Progenitor cell of endocrine pancreas (in vitro differentiated cells): ENCODE measurements around the gene TP63. TPM values are rescaled to one million over a fixed set of nuclear protein-coding genes. Genes with fewer than 3 reads are reported as not detected.

Source experiments
- DNase-seq: peaks from one replicate; pipeline ENCODE4 v3.0.0; 2021; ENCODE audit warnings: low spot score; ENCODE audit not compliant: unreplicated experiment
- H3K27ac Mint-ChIP-seq: 2 replicates; pipeline ENCODE4 v1.8.0; 2021; ENCODE audit warnings: mild to moderate bottlenecking, moderate library complexity, mixed read lengths
- H3K27me3 Mint-ChIP-seq: 2 replicates; pipeline ENCODE4 v1.8.0; 2021; ENCODE audit warnings: mixed read lengths
- H3K36me3 Mint-ChIP-seq: 2 replicates; pipeline ENCODE4 v1.8.0; 2022; ENCODE audit warnings: mixed read lengths; ENCODE audit not compliant: insufficient read depth
- H3K4me1 Mint-ChIP-seq: 2 replicates; pipeline ENCODE4 v1.8.0; 2021; ENCODE audit warnings: low read depth, mixed read lengths
- H3K4me3 Mint-ChIP-seq: 2 replicates; pipeline ENCODE4 v1.8.0; 2021; ENCODE audit warnings: low read depth, mild to moderate bottlenecking, moderate library complexity, mixed read lengths
- H3K9me3 Mint-ChIP-seq: 2 replicates; pipeline ENCODE4 v1.8.0; 2021; ENCODE audit warnings: low read depth, mixed read lengths
- CTCF ChIP-seq: fragments of 200-600 bp; sonication (generic); IDR thresholded peaks from one replicate; pipeline ENCODE4 v1.5.0; 2021; ENCODE audit warnings: antibody characterized with exemption, mild to moderate bottlenecking; ENCODE audit not compliant: unreplicated experiment
- total RNA-seq: library from RNA; stranded (reverse); gene quantifications from 2 replicates; pipeline ENCODE4 v1.2.1, GENCODE V29; 2021

The TP63 gene
- total RNA-seq, 1 donor from 2014 or later, result 0.72 TPM

- Mint-ChIP-seq H3K4me3 (no peak overlapping the region), H3K27ac (no peak overlapping the region), H3K27me3 (peaks cover 25% of the 10 kb centered on the region), H3K36me3 (no peaks in the 10 kb centered on the region), H3K9me3 (no peaks in the 10 kb centered on the region), H3K4me1 (peaks cover 2% of the 10 kb centered on the region)
- DNase-seq, result no peak
- TF ChIP-seq CTCF, result no peak
Measured at GRCh38 chr3:189708375-189708774, 77.2 kb downstream of the TP63 start.

- no peaks in the 10 kb centered on the region for H3K9me3 Mint-ChIP-seq
- no peak overlapping the region for H3K4me3 Mint-ChIP-seq
- H3K27me3 Mint-ChIP-seq, result peaks cover 39% of the 10 kb centered on the region
- peaks cover 2% of the 10 kb centered on the region for H3K4me1 Mint-ChIP-seq
- H3K36me3 Mint-ChIP-seq, result no peaks in the 10 kb centered on the region
- DNase-seq, result no peak
- TF ChIP-seq CTCF, result no peak
- H3K27ac Mint-ChIP-seq, result no peak overlapping the region
Measured at GRCh38 chr3:189710620-189711402, 79.6 kb downstream of the TP63 start.

- Mint-ChIP-seq H3K36me3 (no peaks in the 10 kb centered on the region), H3K4me3 (no peak overlapping the region), H3K9me3 (no peaks in the 10 kb centered on the region), H3K27ac (no peak overlapping the region), H3K4me1 (peaks cover 2% of the 10 kb centered on the region), H3K27me3 (peaks cover 40% of the 10 kb centered on the region)
- TF ChIP-seq CTCF, result no peak
- no peak for DNase-seq
Measured at GRCh38 chr3:189712906-189713483, 81.8 kb downstream of the TP63 start.

GRCh38 chr3:189714991-189715961 is 84.1 kb downstream of the TP63 start:
- no peak for DNase-seq
- Mint-ChIP-seq H3K4me3 (no peak overlapping the region), H3K27ac (no peak overlapping the region), H3K36me3 (no peaks in the 10 kb centered on the region), H3K27me3 (peaks cover 55% of the 10 kb centered on the region), H3K4me1 (peaks cover 2% of the 10 kb centered on the region), H3K9me3 (no peaks in the 10 kb centered on the region)
- no peak for TF ChIP-seq CTCF

GRCh38 chr3:189718215-189718614 is 87.0 kb downstream of the TP63 start:
- no peaks in the 10 kb centered on the region for H3K36me3 Mint-ChIP-seq
- H3K4me3 Mint-ChIP-seq, result no peak overlapping the region
- peaks cover 48% of the 10 kb centered on the region for H3K27me3 Mint-ChIP-seq
- DNase-seq, result no peak
- no peaks in the 10 kb centered on the region for H3K9me3 Mint-ChIP-seq
- no peak for TF ChIP-seq CTCF
- H3K4me1 Mint-ChIP-seq, result peaks cover 3% of the 10 kb centered on the region
- H3K27ac Mint-ChIP-seq, result no peak overlapping the region
